H9 (cell line): Measurements from ENCODE around the gene ISCU. TPM values are rescaled to one million over a fixed set of nuclear protein-coding genes. Genes with fewer than 3 reads are reported as not detected.

Source experiments
- DNase-seq: peaks from one replicate; pipeline ENCODE4 v3.0.0-alpha.2; 2017
- H2AFZ ChIP-seq: one replicate; pipeline ENCODE4 v1.6.1; 2013; ENCODE audit warnings: mild to moderate bottlenecking, low read length, control low read depth, moderate library complexity
- H2AK5ac ChIP-seq: 2 replicates; pipeline ENCODE4 v1.6.1; 2013; ENCODE audit warnings: low read length, control low read depth, mixed read lengths; ENCODE audit not compliant: insufficient read length
- H2BK120ac ChIP-seq: one replicate; pipeline ENCODE4 v1.6.1; 2013; ENCODE audit warnings: low read depth, mild to moderate bottlenecking, low read length, control low read depth, inconsistent platforms; ENCODE audit not compliant: poor library complexity, severe bottlenecking
- H2BK12ac ChIP-seq: 2 replicates; pipeline ENCODE4 v1.6.1; 2013; ENCODE audit warnings: low read length, control low read depth, mixed read lengths, low read depth; ENCODE audit not compliant: insufficient read length
- H2BK15ac ChIP-seq: 2 replicates; pipeline ENCODE4 v1.6.1; 2013; ENCODE audit warnings: low read depth, low read length, control low read depth
- H2BK20ac ChIP-seq: one replicate; pipeline ENCODE4 v1.6.1; 2013; ENCODE audit warnings: low read depth, mild to moderate bottlenecking, low read length, control low read depth, inconsistent platforms; ENCODE audit not compliant: poor library complexity, severe bottlenecking
- H2BK5ac ChIP-seq: 2 replicates; pipeline ENCODE4 v1.6.1; 2013; ENCODE audit warnings: low read length, control low read depth, mixed read lengths; ENCODE audit not compliant: insufficient read length
- H3K14ac ChIP-seq: 2 replicates; pipeline ENCODE4 v1.6.1; 2013; ENCODE audit warnings: low read length, control low read depth; ENCODE audit not compliant: insufficient read depth
- H3K18ac ChIP-seq: 2 replicates; pipeline ENCODE4 v1.6.1; 2013; ENCODE audit warnings: low read depth, mild to moderate bottlenecking, mixed read lengths, low read length, control low read depth; ENCODE audit not compliant: insufficient read length
- H3K23ac ChIP-seq: 2 replicates; pipeline ENCODE4 v1.6.1; 2013; ENCODE audit warnings: low read length, control low read depth, mixed read lengths, low read depth; ENCODE audit not compliant: insufficient read length
- H3K23me2 ChIP-seq: 2 replicates; pipeline ENCODE4 v1.6.1; 2013; ENCODE audit warnings: low read depth, mild to moderate bottlenecking, mixed read lengths, low read length, control low read depth; ENCODE audit not compliant: insufficient read length, poor library complexity, severe bottlenecking
- H3K27ac ChIP-seq: 2 replicates; pipeline ENCODE4 v1.5.1; 2013; ENCODE audit warnings: low read length, control low read depth, mixed read lengths, low read depth; ENCODE audit not compliant: insufficient read length
- H3K27me3 ChIP-seq: 2 replicates; pipeline ENCODE4 v1.6.1; 2013; ENCODE audit warnings: low read length, control low read depth, inconsistent platforms; ENCODE audit not compliant: insufficient read depth
- H3K4ac ChIP-seq: 2 replicates; pipeline ENCODE4 v1.6.1; 2013; ENCODE audit warnings: low read depth, mild to moderate bottlenecking, control low read depth, inconsistent platforms, low read length, moderate library complexity
- H3K4me1 ChIP-seq: 2 replicates; pipeline ENCODE4 v1.6.1; 2013; ENCODE audit warnings: low read length, control low read depth, inconsistent platforms; ENCODE audit not compliant: insufficient read depth
- H3K4me2 ChIP-seq: 2 replicates; pipeline ENCODE4 v1.6.1; 2013; ENCODE audit warnings: low read length, control low read depth, mixed read lengths; ENCODE audit not compliant: insufficient read length, insufficient read depth
- H3K56ac ChIP-seq: 2 replicates; pipeline ENCODE4 v1.6.1; 2013; ENCODE audit warnings: low read depth, mild to moderate bottlenecking, mixed read lengths, low read length, control low read depth; ENCODE audit not compliant: insufficient read length
- H3K79me1 ChIP-seq: 2 replicates; pipeline ENCODE4 v1.6.1; 2013; ENCODE audit warnings: low read depth, mild to moderate bottlenecking, moderate library complexity, low read length, control low read depth, inconsistent platforms; ENCODE audit not compliant: insufficient read depth, poor library complexity, severe bottlenecking
- H3K79me2 ChIP-seq: 2 replicates; pipeline ENCODE4 v1.6.1; 2013; ENCODE audit warnings: low read length, control low read depth, inconsistent platforms; ENCODE audit not compliant: insufficient read depth
- H3K9ac ChIP-seq: 2 replicates; pipeline ENCODE4 v1.6.1; 2013; ENCODE audit warnings: low read length, control low read depth, mixed read lengths; ENCODE audit not compliant: insufficient read length; ENCODE audit errors: extremely low read depth
- H3K9me3 ChIP-seq: one replicate; pipeline ENCODE4 v1.6.1; 2013; ENCODE audit warnings: low read depth, low read length, inconsistent platforms; ENCODE audit not compliant: control insufficient read depth
- H3T11ph ChIP-seq: one replicate; pipeline ENCODE4 v1.6.1; 2013; ENCODE audit warnings: mild to moderate bottlenecking, low read length, control low read depth, inconsistent platforms
- H4K20me1 ChIP-seq: one replicate; pipeline ENCODE4 v1.6.1; 2013; ENCODE audit not compliant: control insufficient read depth, insufficient read length, insufficient read depth
- H4K5ac ChIP-seq: 2 replicates; pipeline ENCODE4 v1.6.1; 2013; ENCODE audit warnings: low read depth, mild to moderate bottlenecking, mixed read lengths, low read length, control low read depth; ENCODE audit not compliant: insufficient read length
- H4K8ac ChIP-seq: replicated peaks from 2 replicates; pipeline ENCODE4 v1.6.1; 2013; ENCODE audit warnings: low read length, control low read depth, mixed read lengths, low read depth; ENCODE audit not compliant: insufficient read length
- H4K91ac ChIP-seq: 2 replicates; pipeline ENCODE4 v1.6.1; 2013; ENCODE audit warnings: low read depth, mild to moderate bottlenecking, moderate library complexity, mixed read lengths, low read length, control low read depth; ENCODE audit not compliant: insufficient read length
- H3K27ac Mint-ChIP-seq, 3 experiments: 2 replicates in 2 of 3; 3 replicates in 1 of 3; pipeline ENCODE4 v1.8.0; 2020 to 2021; ENCODE audit warnings: mixed read lengths in 3 of 3, mild to moderate bottlenecking in 1 of 3, moderate library complexity in 1 of 3
- H3K27me3 Mint-ChIP-seq: 2 replicates; pipeline ENCODE4 v1.8.0; 2021; ENCODE audit warnings: low read depth, mild to moderate bottlenecking, moderate library complexity, mixed read lengths
- H3K36me3 Mint-ChIP-seq, 3 experiments: 2 replicates in 2 of 3; 3 replicates in 1 of 3; pipeline ENCODE4 v1.8.0; 2020 to 2021; ENCODE audit warnings: low read depth in 3 of 3, mixed read lengths in 3 of 3; ENCODE audit not compliant: insufficient read depth in 1 of 3
- H3K4me1 Mint-ChIP-seq, 2 experiments: 2 replicates each; pipeline ENCODE4 v1.8.0; 2020; ENCODE audit warnings: mixed read lengths in 2 of 2
- H3K4me3 Mint-ChIP-seq, 2 experiments: 2 replicates in 1 of 2; 3 replicates in 1 of 2; pipeline ENCODE4 v1.8.0; 2020 to 2021; ENCODE audit warnings: mild to moderate bottlenecking in 2 of 2, mixed read lengths in 2 of 2, moderate library complexity in 1 of 2
- H3K9me3 Mint-ChIP-seq, 2 experiments: 2 replicates in 1 of 2; 3 replicates in 1 of 2; pipeline ENCODE4 v1.8.0; 2020; ENCODE audit warnings: mild to moderate bottlenecking in 2 of 2, mixed read lengths in 2 of 2, moderate library complexity in 1 of 2
- WGBS: extraction: QIAGEN DNeasy Blood & Tissue Kit; methylation state at CpG from one replicate; pipeline ENCODE4 v1.1.7; 2013; ENCODE audit warnings: missing lambda C conversion rate, low lambda C conversion rate, mixed read lengths; ENCODE audit not compliant: insufficient read length; ENCODE audit errors: extremely low coverage; 5-methylcytosine and 5-hydroxymethylcytosine counted together
- total RNA-seq: library from RNA; stranded (reverse); gene quantifications from 2 replicates; pipeline ENCODE4 v1.2.1, GENCODE V29; 2021
- TF ChIP-seq, protein P1 (sequence below): fragments of 200-600 bp; sonication (generic); conservative IDR thresholded peaks from 3 replicates; pipeline ENCODE4 v1.8.0; 2021; ENCODE audit warnings: antibody characterized with exemption, mild to moderate bottlenecking

ISCU gene
- total RNA-seq, 1 experiment from 2014 or later: 64.9 TPM

DNA sequence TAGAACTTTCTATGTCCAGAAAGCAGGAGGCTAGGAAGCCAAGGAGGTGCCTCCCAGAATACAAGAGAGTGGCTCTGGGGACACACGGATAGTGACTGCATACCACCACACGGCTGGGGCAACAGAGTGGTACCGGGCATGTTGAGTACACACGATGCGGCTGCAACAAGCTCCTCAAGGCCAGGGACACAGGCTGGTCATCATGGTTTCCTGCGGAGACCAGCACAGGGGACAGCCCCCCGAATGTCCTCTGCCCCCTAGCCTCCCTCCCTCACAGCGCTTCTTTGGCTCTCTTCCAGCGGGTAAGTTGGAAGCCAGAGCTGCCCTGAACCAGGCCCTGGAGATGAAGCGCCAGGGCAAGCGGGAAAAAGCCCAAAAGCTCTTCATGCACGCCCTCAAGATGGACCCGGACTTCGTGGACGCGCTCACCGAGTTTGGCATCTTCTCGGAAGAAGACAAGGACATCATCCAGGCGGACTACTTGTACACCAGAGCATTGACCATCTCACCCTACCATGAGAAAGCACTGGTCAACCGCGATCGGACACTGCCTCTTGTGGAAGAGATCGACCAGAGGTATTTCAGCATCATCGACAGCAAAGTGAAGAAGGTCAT, 44.2 kb upstream of the ISCU start:
- H2BK12ac ChIP-seq: no peak overlapping the region
- no peak overlapping the region for H3K27ac Mint-ChIP-seq
- peaks cover 3% of the 10 kb centered on the region; the same call in 1 of the 2 replicates for H3K4me1 ChIP-seq
- H3K27me3 Mint-ChIP-seq: no peaks in the 10 kb centered on the region; the same call in 1 of the 2 replicates
- no peak overlapping the region for H2AFZ ChIP-seq
- H3K4me1 Mint-ChIP-seq: peaks cover 10% of the 10 kb centered on the region in 2 experiments
- H3K79me2 ChIP-seq: no peaks in the 10 kb centered on the region
- H3K36me3 Mint-ChIP-seq: peaks cover 25 to 60% (median 52%) of the 10 kb centered on the region in 3 experiments; a peak in 6 of 7 replicates
- H3K23ac ChIP-seq: no peak overlapping the region
- no peak overlapping the region for H2BK20ac ChIP-seq
- peaks cover 6% of the 10 kb centered on the region for H3K23me2 ChIP-seq
- H3K79me1 ChIP-seq: peaks cover 5% of the 10 kb centered on the region
- H3K9ac ChIP-seq: no peak overlapping the region
- H4K8ac ChIP-seq: no peak overlapping the region
- no peak overlapping the region for H2BK5ac ChIP-seq
- no peak overlapping the region for H3T11ph ChIP-seq
- no peak overlapping the region for H3K56ac ChIP-seq
- H3K27me3 ChIP-seq: no peaks in the 10 kb centered on the region; the same call in 1 of the 2 replicates
- H3K9me3 Mint-ChIP-seq: no peaks in the 10 kb centered on the region
- H3K14ac ChIP-seq: no peak overlapping the region
- no peak overlapping the region for H4K5ac ChIP-seq
- no peak overlapping the region for H3K27ac ChIP-seq
- no peak overlapping the region for H4K91ac ChIP-seq
- H3K4me2 ChIP-seq: no peak overlapping the region
- H2AK5ac ChIP-seq: no peak overlapping the region
- no CpG with 5 or more reads among the region's 24 CpGs for WGBS
- H2BK15ac ChIP-seq: no peak overlapping the region
- no peak overlapping the region for H2BK120ac ChIP-seq
- no peak for DNase-seq
- H3K9me3 ChIP-seq: no peaks in the 10 kb centered on the region
- peaks cover 2% of the 10 kb centered on the region for H4K20me1 ChIP-seq
- H3K18ac ChIP-seq: no peak overlapping the region
- no peak overlapping the region for H3K4ac ChIP-seq
- TF ChIP-seq, protein P1, sequence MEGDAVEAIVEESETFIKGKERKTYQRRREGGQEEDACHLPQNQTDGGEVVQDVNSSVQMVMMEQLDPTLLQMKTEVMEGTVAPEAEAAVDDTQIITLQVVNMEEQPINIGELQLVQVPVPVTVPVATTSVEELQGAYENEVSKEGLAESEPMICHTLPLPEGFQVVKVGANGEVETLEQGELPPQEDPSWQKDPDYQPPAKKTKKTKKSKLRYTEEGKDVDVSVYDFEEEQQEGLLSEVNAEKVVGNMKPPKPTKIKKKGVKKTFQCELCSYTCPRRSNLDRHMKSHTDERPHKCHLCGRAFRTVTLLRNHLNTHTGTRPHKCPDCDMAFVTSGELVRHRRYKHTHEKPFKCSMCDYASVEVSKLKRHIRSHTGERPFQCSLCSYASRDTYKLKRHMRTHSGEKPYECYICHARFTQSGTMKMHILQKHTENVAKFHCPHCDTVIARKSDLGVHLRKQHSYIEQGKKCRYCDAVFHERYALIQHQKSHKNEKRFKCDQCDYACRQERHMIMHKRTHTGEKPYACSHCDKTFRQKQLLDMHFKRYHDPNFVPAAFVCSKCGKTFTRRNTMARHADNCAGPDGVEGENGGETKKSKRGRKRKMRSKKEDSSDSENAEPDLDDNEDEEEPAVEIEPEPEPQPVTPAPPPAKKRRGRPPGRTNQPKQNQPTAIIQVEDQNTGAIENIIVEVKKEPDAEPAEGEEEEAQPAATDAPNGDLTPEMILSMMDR: no peak
- no peak overlapping the region for H3K4me3 Mint-ChIP-seq
